ENCODE data around the gene MPI. TPM values are rescaled to one million over a fixed set of nuclear protein-coding genes. Genes with fewer than 3 reads are reported as not detected.

MPI gene
- polyA plus RNA-seq, 1 experiment, result 105 TPM

DNA sequence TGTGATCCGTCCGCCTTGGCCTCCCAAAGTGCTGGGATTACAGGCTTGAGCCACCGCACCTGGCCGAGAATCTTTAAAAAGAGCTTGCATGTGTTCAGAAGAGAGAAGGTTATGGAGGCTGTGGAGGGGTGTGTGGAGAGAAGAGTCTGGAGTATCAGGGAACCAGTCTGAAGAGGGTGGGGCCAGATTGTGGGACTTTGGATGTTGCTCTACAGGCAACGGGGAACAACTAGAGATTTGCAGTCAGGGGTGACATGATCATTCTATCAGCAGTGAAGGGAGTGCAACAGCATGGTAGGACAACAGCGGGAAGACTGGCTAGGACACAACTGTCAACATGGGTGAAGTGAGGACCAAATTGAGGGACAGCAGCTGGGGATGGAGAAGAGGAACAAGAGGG is 25.5 kb upstream of the MPI start:
- CTCF ChIA-PET, result no interaction called here

GRCh38 chr15:74865316-74865715 is 24.5 kb upstream of the MPI start:
- Histone ChIP-seq H3K4me3 (ENCODE audit: low read depth, low read length) (no peak overlapping the region), H3K36me3 (ENCODE audit: control insufficient read depth, insufficient read depth, low read length) (peaks cover 3% of the 10 kb centered on the region; the same call in 1 of the 2 replicates), H3K27me3 (ENCODE audit: control insufficient read depth, insufficient read depth, low read length) (no peaks in the 10 kb centered on the region)
- ChIA-PET POLR2A (no interaction called here), CTCF (no interaction called here)
- TF ChIP-seq, protein P1, sequence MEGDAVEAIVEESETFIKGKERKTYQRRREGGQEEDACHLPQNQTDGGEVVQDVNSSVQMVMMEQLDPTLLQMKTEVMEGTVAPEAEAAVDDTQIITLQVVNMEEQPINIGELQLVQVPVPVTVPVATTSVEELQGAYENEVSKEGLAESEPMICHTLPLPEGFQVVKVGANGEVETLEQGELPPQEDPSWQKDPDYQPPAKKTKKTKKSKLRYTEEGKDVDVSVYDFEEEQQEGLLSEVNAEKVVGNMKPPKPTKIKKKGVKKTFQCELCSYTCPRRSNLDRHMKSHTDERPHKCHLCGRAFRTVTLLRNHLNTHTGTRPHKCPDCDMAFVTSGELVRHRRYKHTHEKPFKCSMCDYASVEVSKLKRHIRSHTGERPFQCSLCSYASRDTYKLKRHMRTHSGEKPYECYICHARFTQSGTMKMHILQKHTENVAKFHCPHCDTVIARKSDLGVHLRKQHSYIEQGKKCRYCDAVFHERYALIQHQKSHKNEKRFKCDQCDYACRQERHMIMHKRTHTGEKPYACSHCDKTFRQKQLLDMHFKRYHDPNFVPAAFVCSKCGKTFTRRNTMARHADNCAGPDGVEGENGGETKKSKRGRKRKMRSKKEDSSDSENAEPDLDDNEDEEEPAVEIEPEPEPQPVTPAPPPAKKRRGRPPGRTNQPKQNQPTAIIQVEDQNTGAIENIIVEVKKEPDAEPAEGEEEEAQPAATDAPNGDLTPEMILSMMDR (IDR thresholded peaks at IDR 0.05; ENCODE audit: insufficient read depth, low read depth, low read length), result no peak
- no peak for DNase-seq (ENCODE audit: low read depth)

More for the DNA sequence above, 25.5 kb upstream of the MPI start:
- POLR2A ChIA-PET, result no interaction called here
- Histone ChIP-seq H3K27me3 (ENCODE audit: control insufficient read depth, insufficient read depth, low read length) (no peaks in the 10 kb centered on the region), H3K4me3 (ENCODE audit: low read depth, low read length) (no peak overlapping the region), H3K36me3 (ENCODE audit: control insufficient read depth, insufficient read depth, low read length) (peaks cover 3% of the 10 kb centered on the region; the same call in 1 of the 2 replicates)
- DNase-seq (ENCODE audit: low read depth), result no peak
- TF ChIP-seq, protein P1 (IDR thresholded peaks at IDR 0.05; ENCODE audit: insufficient read depth, low read depth, low read length), result no peak

- ChIA-PET CTCF (no interaction called here), POLR2A (no interaction called here)
- H3K27me3 ChIP-seq (ENCODE audit: control insufficient read depth, insufficient read depth, low read length), result no peaks in the 10 kb centered on the region
- H3K36me3 ChIP-seq (ENCODE audit: control insufficient read depth, insufficient read depth, low read length), result peaks cover 3% of the 10 kb centered on the region; the same call in 1 of the 2 replicates
- TF ChIP-seq, protein P1 (IDR thresholded peaks at IDR 0.05; ENCODE audit: insufficient read depth, low read depth, low read length), result no peak
- no peak for DNase-seq (ENCODE audit: low read depth)
- no peak overlapping the region for H3K4me3 ChIP-seq (ENCODE audit: low read depth, low read length)
Measured at GRCh38 chr15:74866090-74866489, 23.8 kb upstream of the MPI start.

DNA sequence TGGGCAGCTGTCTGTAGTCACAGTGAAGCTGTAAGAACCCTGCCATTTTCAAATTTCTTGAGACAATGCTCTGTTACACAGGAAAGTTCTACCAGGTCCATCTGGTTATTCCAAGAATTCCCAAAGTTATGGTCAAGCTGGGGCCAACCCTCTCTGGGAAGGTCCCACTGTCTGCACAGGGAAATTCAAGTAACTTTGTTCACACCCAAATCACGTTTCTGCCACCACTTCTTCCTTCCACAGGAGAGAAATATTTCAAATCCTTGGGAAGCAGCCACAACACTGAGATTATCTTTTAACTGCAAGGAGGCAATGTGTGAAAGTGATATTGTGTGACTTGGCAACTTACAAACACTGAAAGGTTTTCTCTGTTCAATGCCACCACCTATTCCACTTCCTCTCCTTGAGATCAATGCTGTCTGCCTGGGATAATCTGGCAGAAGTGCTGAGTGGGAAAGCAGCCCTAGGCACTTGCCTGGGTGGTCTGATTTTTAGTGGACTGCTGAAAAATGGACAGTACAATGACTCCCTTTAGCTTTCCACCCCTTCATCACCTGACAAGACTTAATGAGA is 22.3 kb upstream of the MPI start:
- POLR2A ChIA-PET, result no interaction called here
- no peak for DNase-seq (ENCODE audit: low read depth)
- Histone ChIP-seq H3K27me3 (ENCODE audit: control insufficient read depth, insufficient read depth, low read length) (no peaks in the 10 kb centered on the region), H3K4me3 (ENCODE audit: low read depth, low read length) (no peak overlapping the region), H3K36me3 (ENCODE audit: control insufficient read depth, insufficient read depth, low read length) (peaks cover 3% of the 10 kb centered on the region; the same call in 1 of the 2 replicates)
- TF ChIP-seq, protein P1 (IDR thresholded peaks at IDR 0.05; ENCODE audit: insufficient read depth, low read depth, low read length), result no peak
- CTCF ChIA-PET, result interaction anchor here (1.0 to 3.5 kb wide), 3 partner anchors 9 to 32 kb away, joined by 3 to 10 read pairs (median 3); no protein-coding TSS in a partner anchor

DNA sequence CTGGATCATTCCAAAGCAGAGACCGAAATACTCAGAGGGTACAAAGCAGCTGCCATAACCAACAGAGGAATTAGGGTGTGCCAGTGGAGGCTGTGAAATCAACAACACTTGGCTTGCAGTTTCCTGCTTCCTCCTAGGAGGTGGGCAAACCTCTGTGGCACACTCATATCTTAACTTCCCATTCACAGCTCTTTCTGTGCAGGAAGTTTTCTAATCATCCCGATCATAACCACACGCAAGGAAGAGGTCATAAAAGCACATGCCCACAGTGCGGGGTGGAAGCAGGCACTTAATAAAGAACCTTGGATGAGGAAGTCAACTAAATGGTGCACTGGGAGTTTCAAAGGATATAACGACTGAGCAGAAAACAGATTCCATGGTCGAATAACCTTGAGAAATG is 21.8 kb upstream of the MPI start:
- Histone ChIP-seq H3K27me3 (ENCODE audit: control insufficient read depth, insufficient read depth, low read length) (no peaks in the 10 kb centered on the region), H3K4me3 (ENCODE audit: low read depth, low read length) (no peak overlapping the region), H3K36me3 (ENCODE audit: control insufficient read depth, insufficient read depth, low read length) (peaks cover 3% of the 10 kb centered on the region; the same call in 1 of the 2 replicates)
- POLR2A ChIA-PET, result no interaction called here
- CTCF ChIA-PET, result interaction anchor here (1.0 to 3.5 kb wide), 3 partner anchors 9 to 32 kb away, joined by 3 to 10 read pairs (median 3); no protein-coding TSS in a partner anchor
- TF ChIP-seq, protein P1 (IDR thresholded peaks at IDR 0.05; ENCODE audit: insufficient read depth, low read depth, low read length), result no peak
- DNase-seq (ENCODE audit: low read depth), result no peak

Measured in BJ (cell line).